Stimulated activated CD4-positive, alpha-beta T cell treated with anti-CD3 and anti-CD28 coated beads, TNF-alpha, amount 100 ng/mL, for 48 hours (primary cell): ENCODE measurements around the gene PCSK7.
"Not testable (repeated sequence)": the region's sequence is repeated elsewhere in the genome, so short reads cannot be mapped to it uniquely, and the experiment has no call there.

ENCODE experiments used
- DNase-seq, 3 donors: peaks; one replicate each; pipeline ENCODE4 v3.0.0-alpha.2; 2020; ENCODE audit warnings: low read depth in 3 of 3

Gene PCSK7

GRCh38 chr11:117231842-117232091 lies at the start of gene PCSK7:
PCSK7 (minus strand) TSS chr11:117232073; CDS start chr11:117229844, 2,229 bp downstream.
- peak in 1 of 3 donors; percentile 25 for DNase-seq

- DNase-seq, result no peak
These were observed 49.3 kb upstream of the PCSK7 start for GRCh38 chr11:117281159-117281558.

- DNase-seq, result no peak
These were observed 48.0 kb upstream of the PCSK7 start for GRCh38 chr11:117279711-117280376.

DNA sequence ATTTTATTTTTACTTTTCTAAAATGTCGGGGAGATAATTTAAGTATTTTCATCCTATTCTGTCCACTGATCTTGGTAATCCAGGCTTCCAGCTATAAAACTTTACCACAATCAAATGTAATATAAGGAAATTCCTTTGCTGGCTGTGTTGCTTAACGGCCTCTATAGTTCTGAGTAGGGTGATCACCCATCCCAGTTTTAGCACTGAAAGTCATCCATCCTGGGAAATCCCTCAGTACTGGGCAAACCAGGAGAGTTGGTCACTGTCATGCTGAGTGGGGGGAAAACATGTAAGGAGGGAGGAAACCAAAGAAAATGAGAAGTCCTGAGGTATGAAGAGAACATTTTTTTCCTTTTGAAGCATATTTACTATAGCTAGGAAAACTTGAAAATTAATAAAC lies 46.5 kb upstream of the PCSK7 start:
- DNase-seq, result no peak

- no peak for DNase-seq
These were observed 41.8 kb upstream of the PCSK7 start for GRCh38 chr11:117273550-117274289.

DNA sequence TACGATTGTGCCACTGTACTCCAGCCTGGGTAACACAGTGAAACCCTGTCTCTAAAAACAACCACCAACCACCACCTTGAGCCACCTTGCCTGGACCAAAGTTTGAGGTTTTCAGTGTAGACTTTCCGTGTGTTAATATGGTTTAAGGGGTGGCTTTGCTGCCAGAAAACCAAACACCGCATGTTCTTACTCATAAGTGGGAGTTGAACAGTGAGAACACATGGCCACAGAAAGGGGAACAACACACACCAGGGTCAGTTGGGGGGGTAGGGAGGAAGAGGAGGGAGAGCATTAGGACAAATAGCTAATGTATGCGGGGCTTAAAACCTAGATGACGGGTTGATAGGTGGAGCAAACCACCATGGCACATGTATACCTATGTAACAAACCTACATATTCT lies 40.3 kb upstream of the PCSK7 start:
- not testable (repeated sequence) for DNase-seq

DNA sequence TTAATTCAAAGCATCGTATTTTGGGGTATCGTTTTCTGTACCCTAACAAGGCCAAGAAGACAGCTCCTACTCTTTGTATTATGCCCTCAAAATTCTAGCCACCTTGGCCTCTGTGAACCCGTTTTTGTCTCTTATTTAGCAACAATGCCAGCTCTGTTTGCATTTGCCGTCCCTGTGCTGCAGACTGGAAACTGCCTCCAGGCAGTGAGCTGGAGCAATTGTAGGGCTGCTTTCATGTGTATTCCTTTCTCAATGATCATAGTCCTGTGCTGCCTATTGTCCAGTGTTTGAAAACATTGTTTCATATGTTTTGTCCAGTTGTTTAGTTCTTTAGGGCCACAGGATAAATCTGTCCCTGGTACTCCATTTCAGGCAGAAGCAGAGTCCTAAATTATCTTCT lies 39.3 kb upstream of the PCSK7 start:
- DNase-seq, result no peak

- DNase-seq, result no peak
These were observed 38.0 kb upstream of the PCSK7 start for GRCh38 chr11:117269856-117270255.

DNA sequence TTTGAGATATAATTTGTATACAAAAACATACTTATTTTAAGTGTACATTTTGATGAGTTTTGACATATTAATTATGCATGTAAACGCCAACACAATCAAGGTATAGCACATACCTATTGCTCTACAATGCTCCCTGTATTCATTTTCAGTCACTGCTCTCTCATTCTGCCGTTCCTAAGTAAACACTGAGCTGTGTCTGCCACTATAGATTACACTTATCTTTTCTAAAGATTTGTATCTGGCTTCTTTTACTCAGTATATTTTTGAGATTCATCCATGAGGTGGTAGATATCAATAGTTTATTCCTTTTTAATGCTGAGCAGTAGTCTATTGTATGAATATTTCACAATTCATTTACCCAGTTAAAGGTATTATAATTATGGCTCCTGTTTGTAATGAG lies 33.9 kb upstream of the PCSK7 start:
- DNase-seq, result no peak

- DNase-seq, result not testable (repeated sequence)
These were observed 32.9 kb upstream of the PCSK7 start for GRCh38 chr11:117264624-117265323.

GRCh38 chr11:117259417-117259816 lies 27.5 kb upstream of the PCSK7 start:
- DNase-seq, result no peak

- DNase-seq, result no peak
These were observed 26.7 kb upstream of the PCSK7 start for GRCh38 chr11:117258576-117258975.

DNA sequence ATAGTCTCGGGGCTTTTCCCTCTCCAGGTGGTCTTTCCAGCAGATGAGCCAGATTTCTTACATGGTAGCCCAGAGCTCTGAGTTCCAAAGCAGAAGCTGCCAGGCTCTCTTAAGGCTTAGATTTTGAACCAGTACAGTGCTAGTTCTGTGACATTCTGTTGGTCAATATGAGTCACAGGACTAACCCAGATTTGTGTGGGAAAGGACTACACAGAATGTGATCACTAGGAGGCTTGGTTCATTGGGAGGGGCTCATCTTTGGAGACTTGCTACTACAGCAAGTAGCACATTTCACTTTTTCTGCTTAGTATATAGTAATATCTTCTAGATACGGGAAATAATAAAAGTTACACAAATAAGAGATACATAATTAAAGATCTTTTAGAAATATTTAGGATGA lies 24.7 kb upstream of the PCSK7 start:
- no peak for DNase-seq

- no peak for DNase-seq
These were observed 24.1 kb upstream of the PCSK7 start for GRCh38 chr11:117255966-117256365.

GRCh38 chr11:117251506-117251905 lies 19.6 kb upstream of the PCSK7 start:
- no peak for DNase-seq

DNA sequence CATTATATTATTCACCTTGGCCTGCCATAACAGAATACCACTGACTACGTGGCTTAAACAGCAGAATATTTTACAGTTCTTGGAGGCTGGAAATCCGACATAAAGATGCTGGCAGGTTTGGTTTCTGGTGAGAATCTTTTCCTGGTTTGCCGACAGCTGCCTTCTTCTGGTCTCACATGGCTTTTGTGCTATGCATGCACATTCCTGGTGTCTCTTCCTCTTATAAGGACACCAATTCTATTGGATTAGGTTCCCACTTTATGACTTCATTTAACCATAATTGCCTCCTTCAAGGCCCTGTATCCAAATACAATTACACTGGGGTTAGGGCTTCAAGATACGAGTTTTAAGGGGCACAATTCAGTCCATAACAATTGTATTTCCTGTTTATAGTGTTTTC lies 17.7 kb upstream of the PCSK7 start:
- no peak for DNase-seq

DNA sequence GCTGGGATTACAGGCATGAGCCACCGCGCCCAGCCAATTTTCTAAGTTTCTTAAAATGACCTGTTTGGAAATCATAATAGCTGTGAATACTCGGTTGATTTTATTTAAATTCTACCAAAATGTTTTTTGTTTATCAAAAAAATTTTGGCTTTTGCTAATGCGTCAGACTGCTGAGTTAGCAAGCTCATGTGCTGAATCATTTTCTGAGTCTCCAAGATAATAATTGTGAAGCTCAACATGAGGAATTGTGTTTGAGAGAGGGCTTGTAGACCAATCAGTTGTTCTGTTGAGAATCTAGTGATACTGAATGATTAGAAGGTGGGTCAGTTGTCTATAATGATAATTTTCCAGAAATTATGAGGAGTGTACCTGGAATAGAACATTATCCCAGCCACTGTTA lies 16.5 kb upstream of the PCSK7 start:
- no peak for DNase-seq

DNA sequence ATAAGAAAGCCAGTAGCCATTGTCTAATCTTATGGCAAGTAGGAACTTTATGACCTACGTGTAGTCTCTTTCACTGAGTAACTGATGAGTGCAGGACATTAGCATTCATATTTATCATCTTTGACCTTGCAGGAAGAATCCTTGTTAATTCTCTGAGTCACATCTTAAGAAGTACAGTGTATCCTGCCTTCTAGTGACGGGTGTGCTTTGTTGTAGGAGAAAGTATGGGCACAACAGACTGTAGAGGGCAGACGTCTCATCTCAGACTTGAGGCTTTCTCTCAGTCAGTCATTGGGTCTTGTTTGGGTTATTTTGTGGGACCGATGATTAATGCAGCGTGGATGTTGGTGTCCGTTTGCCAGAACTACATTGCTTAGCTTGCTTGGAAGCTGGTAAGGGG lies 7.4 kb upstream of the PCSK7 start:
- no peak for DNase-seq

- DNase-seq, result no peak
These were observed 6.3 kb upstream of the PCSK7 start for GRCh38 chr11:117238221-117238620.

- no peak for DNase-seq
These were observed 1.1 kb upstream of the PCSK7 start for GRCh38 chr11:117232911-117233409.

- DNase-seq, result peak in 2 of 3 donors; percentile 61 to 73
These were observed 412 bp upstream of the PCSK7 start, which contains the start of gene RNF214 for GRCh38 chr11:117232092-117232878. RNF214 (plus strand) TSS chr11:117232671; CDS start chr11:117234273, 1,602 bp downstream.
